ENCODE measurements around the gene PRKCD.

GRCh38 chr3:53221827-53222182, 60.8 kb downstream of the PRKCD start:
- TF ChIP-seq POLR2A (IDR thresholded peaks at IDR 0.05) (no peak), CTCF (IDR thresholded peaks at IDR 0.05) (no peak)

Measured in lower leg skin (tissue), 3 donors.